Stimulated activated CD4-positive, alpha-beta T cell treated with anti-CD3 and anti-CD28 coated beads, Interleukin-15, amount 100 ng/mL, for 48 hours (primary cell): ENCODE measurements around the gene HCN4.

ENCODE experiments used
- DNase-seq, 2 donors: peaks; one replicate each; pipeline ENCODE4 v3.0.0-alpha.2; 2020; ENCODE audit warnings: low read depth in 2 of 2

Gene HCN4

DNA sequence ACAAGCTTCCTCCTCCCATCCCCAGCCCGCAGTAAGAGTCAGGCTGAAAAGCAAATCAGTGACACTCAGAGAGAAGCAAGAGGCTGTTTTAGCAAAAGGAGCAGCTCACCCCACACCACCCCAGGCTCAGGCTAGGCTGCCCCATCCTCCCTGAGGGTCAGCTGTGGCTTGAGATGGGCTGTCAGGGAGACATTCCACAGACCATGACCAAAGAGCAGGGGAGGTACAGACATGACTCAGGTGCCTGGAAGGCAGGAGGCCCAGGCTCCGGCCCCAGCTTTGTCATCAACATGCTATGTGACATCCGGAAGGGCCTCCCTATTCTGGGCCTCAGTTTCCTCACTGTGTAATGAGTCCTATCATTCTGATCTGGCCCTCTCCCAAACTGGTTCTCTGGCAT is 24.7 kb downstream of the HCN4 start:
- DNase-seq = no peak

DNA sequence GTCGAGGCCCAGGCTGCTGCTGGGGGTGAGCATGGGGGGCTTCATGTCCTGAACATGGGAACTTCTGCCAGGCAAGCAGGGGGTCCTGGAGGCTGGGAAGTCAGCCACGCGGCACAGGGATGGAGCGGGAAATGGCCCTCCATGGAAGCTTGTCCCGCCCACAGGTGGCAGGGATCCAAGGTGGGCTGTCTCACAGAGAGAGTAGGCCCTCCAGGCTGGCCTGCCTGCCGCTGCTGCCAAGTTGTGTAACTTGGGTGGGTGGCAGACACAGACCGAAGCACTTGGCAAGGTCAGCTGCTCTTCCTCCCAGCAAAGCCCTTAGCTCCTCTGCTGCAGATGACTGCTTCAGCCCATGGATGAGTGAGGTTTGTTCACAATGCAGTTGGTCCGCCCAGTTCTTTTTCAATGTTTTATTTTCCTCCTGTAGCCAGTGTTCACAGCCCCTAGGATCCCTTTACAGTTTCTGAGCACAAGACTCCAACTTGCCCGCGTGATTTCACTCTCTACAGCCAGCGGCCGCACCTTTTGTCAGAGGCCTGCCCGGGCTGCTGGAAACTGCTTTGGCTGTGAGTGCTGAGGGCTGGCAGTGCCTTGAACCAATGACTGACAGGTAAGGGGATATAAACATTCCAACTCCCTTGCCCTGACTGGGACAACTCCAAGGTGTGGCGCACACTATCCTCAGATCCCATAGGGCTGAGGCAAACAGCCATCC is 26.7 kb downstream of the HCN4 start:
- no peak for DNase-seq

DNA sequence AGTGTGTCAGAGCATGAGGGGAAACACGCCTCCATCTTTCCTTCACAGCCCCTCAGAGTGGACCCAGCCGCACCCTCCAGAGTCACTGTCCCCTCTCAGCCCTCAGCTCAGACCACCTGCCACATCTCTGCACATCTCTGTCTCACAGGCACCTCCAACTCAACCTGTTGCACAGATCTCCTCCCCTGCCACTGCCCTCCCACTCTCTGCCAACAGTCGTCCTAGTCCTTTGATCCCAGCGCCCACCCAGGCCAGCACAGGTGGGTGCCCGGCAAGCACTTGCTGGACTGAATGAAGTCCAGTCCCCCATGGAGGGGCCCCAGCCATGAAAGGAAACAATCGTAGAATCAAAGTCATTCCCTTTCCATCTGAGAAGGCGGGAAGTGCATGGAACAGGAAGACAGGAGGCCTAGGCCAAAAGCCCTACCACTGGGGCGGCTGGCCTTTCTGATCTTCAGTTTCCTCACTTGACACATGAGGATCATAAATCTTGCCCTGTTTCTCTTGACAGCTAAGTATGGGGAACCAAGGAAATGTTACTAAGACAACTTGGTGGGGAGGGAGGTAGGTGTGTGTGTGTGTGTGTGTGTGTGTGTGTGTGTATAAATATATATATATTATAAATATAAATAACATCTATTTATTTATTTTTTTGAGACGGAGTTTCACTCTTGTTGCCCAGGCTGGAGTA is 28.1 kb downstream of the HCN4 start:
- no peak for DNase-seq

DNA sequence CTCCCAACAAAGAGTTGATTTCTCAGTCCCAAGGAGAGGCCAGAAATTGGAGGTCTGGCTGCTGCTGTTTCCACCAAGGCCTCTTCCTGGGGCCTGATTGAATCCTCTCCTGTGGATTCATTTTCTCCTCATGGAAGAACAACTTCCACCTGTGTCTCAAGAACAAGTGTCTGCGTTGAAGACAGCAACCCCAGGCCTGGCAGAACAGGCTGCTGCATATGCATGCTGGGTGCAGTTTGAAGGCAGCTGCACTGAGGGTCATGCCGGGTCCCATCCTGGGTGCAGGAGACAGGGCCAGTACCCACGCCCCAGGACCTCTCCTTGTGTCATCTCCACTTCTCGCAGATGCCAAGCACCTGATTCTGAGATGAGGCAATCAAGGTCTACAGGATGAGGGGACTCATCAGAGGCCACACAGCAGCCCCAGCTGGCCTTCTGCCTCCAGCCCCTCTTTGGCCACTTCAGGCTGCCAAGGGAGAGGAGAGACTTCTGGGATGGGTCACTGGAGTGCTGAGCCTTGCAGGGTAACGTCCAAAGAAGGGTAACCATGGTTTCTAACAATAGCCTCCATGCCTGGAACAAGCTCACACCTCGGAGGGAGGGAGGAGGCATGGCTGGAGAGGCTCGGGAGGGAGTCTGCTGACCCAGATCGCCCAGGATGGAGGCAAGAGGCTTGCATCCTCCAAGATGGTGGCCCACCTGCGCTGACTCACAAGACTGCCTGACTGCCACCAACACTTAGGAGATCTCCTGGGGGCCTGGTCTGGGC is 30.0 kb downstream of the HCN4 start:
- no peak for DNase-seq

DNA sequence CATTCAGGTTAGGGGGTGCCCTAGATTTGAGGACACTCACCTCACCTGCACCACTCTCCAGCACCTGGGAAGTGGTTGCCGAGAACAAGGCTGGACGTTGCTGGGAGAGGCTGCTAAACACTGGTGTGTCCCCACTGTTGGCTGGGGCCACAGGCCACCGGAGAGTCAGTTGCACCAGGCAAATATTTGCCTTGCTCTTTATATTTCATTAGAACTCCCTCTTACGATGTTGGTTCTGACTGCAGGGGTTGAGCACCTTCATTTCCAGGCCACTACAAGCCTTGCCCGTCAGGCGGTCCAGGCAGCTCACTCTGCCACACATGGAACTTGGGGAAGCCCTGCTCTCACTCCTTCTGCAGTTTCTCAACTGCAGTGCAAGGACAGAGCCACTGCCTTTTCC is 30.7 kb downstream of the HCN4 start:
- DNase-seq = no peak

DNA sequence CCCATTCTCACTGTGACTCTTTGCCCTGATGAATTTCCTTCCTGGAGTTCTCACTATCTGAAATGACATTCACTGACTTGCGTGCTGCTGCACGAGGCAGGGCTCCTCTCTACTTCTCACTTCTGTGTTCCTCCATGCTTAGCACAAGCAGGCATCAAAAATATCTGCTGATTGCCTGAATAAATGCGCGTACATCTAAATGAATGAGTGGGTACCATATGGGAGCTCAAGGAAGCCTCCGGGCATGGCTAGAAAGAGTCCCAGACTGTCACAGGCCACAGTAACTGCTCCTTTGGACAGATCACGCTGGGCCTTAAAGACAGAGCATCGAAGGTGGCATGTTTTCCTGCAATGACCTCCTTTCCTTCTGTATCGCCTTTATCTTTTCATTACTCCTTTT is 31.6 kb downstream of the HCN4 start:
- no peak for DNase-seq

DNA sequence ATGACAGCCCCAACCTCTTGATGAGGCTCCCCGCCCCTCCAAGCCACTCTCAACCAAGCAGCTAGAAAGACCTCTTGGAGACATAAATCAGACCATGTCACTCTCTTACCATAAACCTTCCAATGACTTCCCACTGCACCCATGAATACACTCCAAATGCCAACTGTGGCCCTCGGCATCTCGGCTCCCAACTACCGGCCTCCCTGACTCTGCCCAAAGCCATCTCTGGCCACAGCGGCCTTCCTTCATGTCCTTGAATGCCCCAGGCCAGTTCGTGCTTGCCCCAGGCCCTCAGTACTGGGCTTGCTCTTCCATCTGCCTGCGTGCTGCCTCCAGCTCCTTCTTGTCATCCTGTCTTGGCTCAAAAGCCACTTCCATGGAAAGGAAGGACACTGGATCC is 32.0 kb downstream of the HCN4 start:
- no peak for DNase-seq

DNA sequence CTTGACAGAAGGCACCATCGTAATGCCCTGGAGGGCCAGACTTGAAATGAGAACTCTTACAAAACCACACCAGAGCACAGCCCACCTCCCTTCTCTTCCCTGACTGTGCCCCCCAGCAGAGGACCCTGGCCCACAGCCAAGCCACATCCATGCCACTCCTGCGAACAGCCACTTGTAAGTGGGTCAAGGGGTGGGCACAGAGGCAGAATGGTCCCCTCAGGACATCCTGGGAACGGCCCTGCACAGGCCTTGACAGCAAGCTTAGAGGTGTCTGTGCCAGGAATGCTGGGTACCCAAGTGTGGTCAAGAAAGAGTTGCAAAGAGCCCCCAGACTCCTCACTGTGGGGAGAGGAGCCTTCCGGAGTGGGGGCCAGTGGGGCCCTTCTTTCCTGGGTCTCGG is 33.3 kb downstream of the HCN4 start:
- DNase-seq = no peak

DNA sequence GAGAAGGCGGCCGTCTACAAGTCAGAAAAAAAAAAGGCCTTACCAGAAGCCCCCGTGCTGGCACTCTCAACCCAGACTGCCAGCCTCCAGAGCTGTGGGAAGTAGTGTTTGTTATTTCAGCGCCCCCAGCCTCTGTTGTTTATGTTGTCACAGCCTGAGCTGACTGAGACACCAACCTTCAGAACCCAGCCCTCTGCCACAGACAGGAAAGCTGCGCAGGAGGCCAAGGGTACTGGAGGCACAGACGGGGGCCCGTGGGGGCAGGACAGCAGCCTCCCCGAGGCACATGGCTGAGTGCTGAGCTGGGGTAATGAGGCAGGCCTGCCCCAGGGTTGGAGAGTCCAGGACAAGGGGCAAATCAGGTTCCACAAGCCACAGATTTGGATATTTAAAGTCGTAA is 33.7 kb downstream of the HCN4 start:
- DNase-seq = no peak

DNA sequence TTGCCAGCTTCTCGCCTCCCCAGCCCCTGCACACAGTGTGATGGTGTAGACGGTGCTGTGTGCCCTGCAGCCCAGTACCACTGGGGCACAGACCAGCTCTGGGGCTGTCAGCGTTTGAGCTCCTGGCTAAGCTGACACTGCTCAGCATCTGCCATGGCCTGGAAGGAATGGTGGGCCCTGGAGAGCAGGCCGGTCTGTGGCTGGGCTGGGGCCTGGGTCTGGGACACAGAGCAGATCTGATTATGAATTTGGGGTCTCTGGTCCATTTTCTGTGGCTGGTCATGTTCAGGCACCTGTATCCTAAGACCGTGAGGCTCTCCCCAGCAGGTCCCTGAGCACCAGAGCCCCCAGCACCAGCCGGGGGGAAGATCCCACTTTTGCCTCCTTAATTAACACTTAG is 34.7 kb downstream of the HCN4 start:
- no peak for DNase-seq

DNA sequence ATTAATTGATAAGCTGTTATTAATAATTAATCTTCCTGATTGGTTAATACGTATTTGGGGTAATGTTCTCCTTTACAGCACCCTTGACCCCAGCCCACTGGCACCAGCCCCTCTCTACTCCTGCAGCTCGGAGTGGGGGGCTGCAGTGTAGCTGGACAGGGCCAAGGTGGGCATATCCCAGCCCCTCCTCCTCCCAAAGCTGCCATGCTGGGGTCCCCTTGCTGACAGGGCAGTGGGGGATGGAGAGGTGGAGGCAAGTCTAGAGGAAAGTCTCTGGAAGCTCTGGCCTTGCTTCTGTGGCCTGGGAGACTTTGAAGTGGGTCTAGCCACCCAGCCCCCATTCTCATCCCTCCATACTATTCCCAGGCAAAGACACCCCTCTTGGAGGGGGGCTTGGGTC is 35.8 kb downstream of the HCN4 start:
- DNase-seq = no peak

DNA sequence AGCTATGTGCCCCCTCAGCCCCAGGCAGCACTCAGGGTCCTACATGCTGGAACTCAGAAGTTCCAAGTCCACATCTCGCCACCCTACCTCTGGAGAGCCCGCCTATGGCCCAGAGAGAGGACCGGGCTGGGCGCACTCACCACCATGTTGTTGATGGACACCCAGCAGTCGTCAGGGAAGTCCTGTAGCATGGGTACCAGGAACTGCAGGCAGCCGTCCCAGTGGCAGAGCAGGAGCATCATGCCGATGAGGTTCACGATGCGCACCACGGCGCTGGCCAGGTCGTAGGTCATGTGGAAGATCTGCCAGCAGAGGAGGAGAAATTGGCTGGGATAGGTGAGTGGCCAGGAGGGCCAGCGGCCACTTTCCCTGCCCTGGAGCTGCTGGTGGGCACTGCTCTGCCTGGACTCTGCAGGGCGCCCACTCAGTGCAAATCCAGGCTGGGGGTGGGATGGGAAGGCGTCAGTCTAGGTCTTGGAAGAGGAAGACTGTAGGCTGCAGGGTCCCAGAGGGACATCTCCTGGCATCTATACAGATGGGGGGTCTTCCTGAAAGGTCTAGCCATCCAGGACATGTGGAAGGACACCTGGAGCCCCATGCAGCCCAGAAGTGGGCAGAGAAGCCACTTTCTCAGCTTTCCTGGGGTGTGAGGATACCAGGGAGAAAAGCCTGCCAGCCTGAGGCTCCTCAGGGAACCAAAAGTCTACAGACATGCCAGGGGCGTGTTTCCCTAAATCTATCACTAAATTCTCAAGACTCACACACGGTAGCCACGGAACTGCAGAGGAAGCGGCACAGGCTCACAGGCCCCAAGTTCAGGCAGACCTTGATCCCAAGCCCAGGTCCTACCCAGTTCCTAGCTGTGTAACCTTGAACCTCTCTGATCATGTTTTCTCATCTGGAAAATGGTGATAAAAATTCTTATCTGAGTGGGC is 36.5 kb downstream of the HCN4 start:
- no peak for DNase-seq

DNA sequence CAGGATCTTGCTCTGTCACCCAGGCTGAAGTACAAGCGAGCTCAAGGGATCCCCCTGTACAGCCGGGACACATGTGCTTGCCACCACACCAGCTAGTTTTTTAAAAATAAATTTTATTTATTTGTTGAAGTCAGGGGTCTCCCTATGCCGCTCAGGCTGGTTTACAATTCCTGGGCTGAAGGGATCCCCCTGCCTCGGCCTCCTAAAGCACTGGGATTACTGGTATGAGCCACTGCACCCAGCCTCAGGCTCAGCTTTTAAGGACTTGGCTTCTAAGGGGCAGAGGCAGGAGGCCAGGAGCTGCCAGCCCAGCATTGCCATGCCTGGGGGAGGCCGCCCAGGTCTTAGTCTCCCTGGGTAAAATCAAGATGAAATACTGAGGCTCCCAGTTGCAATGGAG is 37.3 kb downstream of the HCN4 start:
- DNase-seq = no peak

DNA sequence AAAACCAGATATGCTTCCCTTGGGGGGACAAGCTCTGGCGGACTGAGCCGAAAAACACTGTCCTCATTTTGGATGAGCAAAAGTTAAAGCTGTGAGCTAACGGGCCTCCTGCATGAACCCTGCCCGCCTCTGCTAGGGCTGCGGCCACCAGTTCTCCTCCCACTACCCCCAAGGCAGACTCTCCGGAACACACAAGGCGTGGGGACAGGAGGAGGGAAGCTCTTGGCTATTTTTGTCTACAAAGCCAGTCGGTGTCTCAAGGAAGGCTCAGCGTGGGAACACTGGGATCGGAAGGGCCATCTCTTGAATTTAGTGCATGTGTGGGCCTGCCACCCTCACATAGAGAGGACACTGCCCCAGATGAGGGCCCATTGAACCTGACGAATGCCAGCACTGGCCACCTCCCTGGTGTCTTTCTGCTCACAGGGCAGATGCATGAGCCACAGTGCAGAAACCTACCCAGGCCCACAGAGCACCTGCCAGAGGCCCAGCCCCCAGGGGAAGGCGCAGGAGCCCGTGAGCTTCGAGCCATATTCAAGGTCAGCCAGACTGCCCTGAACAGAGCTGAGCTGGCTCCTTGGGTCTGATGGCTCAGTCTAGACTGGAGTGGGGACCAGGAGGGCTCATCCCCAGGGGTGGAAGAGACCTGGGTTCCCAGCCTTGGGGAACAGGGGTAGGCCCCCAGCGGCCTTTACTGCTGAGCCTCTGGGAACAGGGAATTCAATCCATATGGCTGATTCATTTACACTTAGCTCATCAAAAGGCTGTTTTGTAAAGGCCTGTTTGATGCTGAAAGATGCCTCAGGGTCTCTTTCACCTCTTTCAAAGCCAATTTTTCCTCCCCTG is 38.3 kb downstream of the HCN4 start:
- DNase-seq = no peak

DNA sequence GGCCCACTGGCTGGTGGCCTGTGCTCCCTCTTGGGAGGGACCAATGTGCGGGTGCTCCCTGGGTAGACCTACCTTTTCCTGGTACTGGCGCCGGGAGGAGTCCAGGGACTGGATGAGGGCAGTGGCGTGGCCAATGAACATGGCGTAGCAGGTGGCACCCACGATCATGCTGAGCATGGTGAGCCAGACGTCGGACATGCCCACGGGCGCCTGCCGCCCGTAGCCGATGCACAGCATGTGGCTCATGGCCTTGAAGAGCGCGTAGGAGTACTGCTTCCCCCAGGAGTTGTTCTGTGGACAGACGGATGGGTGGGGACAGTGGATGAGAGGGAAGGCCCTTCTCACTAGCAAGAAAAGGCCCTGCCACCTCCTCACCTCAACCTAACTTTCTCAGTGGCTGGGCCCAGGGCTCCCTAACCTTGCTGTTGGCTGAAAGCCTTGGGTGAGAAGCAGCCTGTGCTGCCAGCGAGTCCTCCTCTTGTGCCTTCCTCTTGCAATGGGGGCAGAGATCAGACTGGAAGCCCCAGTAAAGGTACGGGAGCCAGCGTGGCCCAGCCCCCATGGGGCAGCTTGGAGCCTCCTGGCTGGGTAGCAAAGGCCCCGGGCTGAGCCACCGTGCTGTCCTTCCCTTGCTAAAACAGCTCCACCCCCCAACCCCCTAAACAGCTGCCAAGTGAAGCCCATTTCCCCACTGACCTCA is 39.1 kb downstream of the HCN4 start:
- no peak for DNase-seq

DNA sequence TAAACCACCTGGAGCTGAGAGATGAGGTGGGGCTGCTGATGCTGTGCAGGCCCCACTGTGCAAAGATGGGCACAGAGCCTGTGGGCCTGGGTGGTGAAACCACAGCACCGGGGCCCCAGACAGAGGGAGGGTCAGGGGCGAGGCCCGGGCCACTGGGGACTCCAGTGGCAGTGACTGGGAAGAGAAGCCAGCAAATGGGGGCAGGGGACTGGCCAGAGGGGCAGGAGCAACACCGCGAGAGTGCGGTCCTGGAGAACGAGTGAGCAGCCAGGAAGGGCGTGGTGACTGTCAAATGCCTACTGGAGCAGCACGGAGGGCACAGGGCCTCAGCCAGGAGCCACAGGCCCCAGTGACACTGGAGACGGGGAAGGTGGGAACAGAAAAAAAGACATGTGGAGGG is 39.8 kb downstream of the HCN4 start:
- no peak for DNase-seq

DNA sequence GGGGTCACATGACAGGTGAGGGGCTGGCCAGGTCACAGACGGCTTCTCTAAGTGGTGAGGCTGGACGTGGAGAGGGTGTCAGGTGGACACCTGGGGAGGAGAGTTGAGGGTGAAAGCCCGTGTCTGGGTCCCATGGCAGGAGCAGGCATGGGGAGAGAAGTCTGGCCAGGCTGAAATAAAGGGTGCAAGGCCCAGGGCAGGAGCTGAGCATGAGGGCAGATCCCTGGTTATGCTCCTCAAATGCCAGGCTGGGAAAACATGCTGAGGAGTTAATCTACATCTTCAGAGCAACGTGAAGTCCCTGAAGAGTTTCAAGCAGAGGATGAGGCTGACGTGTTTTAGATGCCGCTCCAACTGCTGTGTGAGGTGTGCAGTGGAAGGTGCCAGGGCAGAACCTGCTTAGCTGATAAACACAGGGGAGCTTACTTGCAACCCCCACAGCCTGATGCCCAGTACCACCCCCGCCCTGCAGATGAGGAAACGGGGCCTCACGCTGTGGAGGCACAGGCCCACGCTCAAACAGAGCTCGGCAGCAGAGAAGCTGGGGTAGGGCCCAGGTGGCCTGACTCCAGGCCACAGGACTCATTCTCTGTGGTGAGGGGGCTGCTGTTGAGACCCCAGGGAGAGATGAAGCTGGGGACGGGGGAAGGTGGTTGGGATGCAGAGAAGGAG is 40.5 kb downstream of the HCN4 start:
- DNase-seq = no peak

DNA sequence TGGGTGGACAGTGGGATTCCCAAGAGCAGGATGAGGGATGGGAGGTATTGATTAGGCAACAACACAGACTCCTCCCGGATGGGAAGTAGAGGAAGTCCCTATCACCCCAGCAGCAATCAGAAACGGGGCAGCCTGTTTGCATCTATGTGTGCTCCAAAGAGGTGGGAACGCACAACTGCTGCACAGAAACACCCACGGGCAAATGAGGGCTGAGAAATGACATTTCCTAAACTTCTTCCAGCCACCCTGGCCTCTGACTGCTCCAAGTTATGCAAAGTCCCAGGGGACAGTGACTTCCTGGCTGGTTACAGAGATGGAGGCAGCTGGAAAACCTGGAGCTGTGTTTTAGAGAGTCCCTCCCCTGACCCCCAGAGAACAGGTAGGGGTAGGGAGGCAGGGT is 42.6 kb downstream of the HCN4 start:
- no peak for DNase-seq

DNA sequence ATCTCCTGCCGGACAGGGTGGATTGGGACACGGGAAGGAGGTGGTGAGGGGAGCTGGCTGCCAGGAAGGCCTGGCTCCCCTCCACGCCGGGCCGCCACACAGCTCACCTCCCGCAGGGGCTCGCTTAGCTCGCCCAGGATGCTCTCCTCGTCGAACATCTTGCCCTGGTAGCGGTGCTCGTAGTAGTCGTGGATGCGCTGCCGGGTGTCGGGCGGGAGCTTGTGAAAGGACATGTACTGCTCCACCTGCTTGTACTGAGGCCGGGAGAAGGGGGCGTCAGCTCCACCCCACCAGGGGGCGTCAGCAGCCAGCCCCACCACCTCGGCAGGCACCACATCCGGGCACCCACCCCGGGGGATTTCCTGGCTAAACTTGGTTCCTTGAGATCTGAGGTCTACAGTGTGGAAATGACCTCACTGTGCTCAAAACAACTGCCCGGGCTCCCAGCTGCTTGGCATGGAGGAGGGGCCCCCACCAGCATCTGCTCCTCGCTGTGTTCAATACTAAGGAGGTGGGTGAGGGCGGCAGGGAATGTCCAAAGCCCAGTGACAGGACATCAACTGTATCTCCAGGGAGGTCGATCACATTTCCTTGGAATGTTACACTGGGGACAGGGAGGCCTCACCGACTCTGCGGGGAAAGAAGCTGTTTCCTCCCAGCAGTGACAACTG is 43.4 kb downstream of the HCN4 start:
- DNase-seq = no peak
